ENCODE results near the gene LTV1. TPM values are rescaled to one million over a fixed set of nuclear protein-coding genes. Genes with fewer than 3 reads are reported as not detected.

LTV1 gene
- total and polyA plus RNA-seq, 2 of the 8 experiments (the other 6 are each of a cell fraction or from before 2014, with no cell fraction given) = 8.0 to 46.9 TPM

- H3K18ac ChIP-seq (ENCODE audit: extremely low read depth, low read length) = no peak overlapping the region
- ChIA-PET POLR2A (ENCODE audit: partially characterized antibody) (no interaction called here), CTCF (ENCODE audit: partially characterized antibody) (no interaction called here)
- no peak overlapping the region for H3K23ac ChIP-seq (ENCODE audit: insufficient read length)
- 90% methylated on average over 4 of the region's 4 CpGs; no CpG with 5 or more reads in 1 of the 2 experiments for WGBS, 2 experiments (ENCODE audit: extremely low coverage in 1 of 2, insufficient coverage in 1 of 2, insufficient read length in 1 of 2, insufficient replicate concordance in 2 of 2, low coverage in 1 of 2, low lambda C conversion rate in 2 of 2, missing lambda C conversion rate in 1 of 2)
- H3K4me2 ChIP-seq (ENCODE audit: insufficient read depth in 1 of 2, low read depth in 2 of 2, low read length in 2 of 2) = no peak overlapping the region
- H3K36me3 ChIP-seq (ENCODE audit: control insufficient read depth in 2 of 4, insufficient read depth in 4 of 4, low read length in 3 of 4) = no peaks in the 10 kb centered on the region
- H3K56ac ChIP-seq (replicated peaks; ENCODE audit: insufficient read length, low read depth, low read length) = no peak overlapping the region
- H3K14ac ChIP-seq (ENCODE audit: insufficient read length) = no peak overlapping the region
- peaks cover 5 to 10% of the 10 kb centered on the region in 2 experiments; a peak in 3 of 4 replicates for H3K79me2 ChIP-seq (ENCODE audit: control insufficient read depth in 1 of 2, insufficient read depth in 2 of 2, low read length in 2 of 2)
- H3K27me3 ChIP-seq (replicated peaks in 1 of 4; ENCODE audit: control insufficient read depth in 3 of 4, extremely low read depth in 1 of 4, insufficient read depth in 3 of 4, low read length in 3 of 4) = no peaks in the 10 kb centered on the region; a peak in 1 of 7 replicates
- no peak overlapping the region for H2BK12ac ChIP-seq (ENCODE audit: low read depth, low read length)
- DNase-seq (ENCODE audit: low read depth in 1 of 2, low spot score in 2 of 2) = no peak
- H3K4ac ChIP-seq (replicated peaks; ENCODE audit: insufficient read length, low read depth, low read length) = no peak overlapping the region
- no peak overlapping the region for H4K8ac ChIP-seq (ENCODE audit: extremely low read depth, insufficient read depth, low read length)
- H3K9me3 ChIP-seq (ENCODE audit: insufficient read depth in 2 of 2, low read depth in 1 of 2, low read length in 1 of 2) = no peaks in the 10 kb centered on the region
- no peak overlapping the region for H4K5ac ChIP-seq (ENCODE audit: insufficient read length, low read depth, low read length)
- H2BK20ac ChIP-seq (ENCODE audit: low read length) = no peak overlapping the region
- H4K20me1 ChIP-seq (replicated peaks in 1 of 2; ENCODE audit: control insufficient read depth in 1 of 2, insufficient read depth in 2 of 2, low read length in 2 of 2) = peaks cover 0 to 1% of the 10 kb centered on the region in 2 experiments
- H3K23me2 ChIP-seq (ENCODE audit: low read depth, low read length) = no peaks in the 10 kb centered on the region; the same call in 1 of the 2 replicates
- H3K4me3 ChIP-seq (ENCODE audit: extremely low read depth in 1 of 4, insufficient read depth in 2 of 4, low read depth in 3 of 4, low read length in 4 of 4) = no peak overlapping the region
- H3K4me1 ChIP-seq (replicated peaks in 1 of 4; ENCODE audit: control insufficient read depth in 3 of 4, insufficient read depth in 4 of 4, low read length in 3 of 4) = 0 out of 7 replicates have a peak, but pooled peaks cover 0 to 2% (median 0%) of the 10 kb centered on the region in 4 experiments
- no peak overlapping the region for H2BK120ac ChIP-seq (replicated peaks; ENCODE audit: low read depth, low read length)
- no peak overlapping the region for H2AFZ ChIP-seq (ENCODE audit: low read length)
- H3K9ac ChIP-seq (replicated peaks in 1 of 4; ENCODE audit: extremely low read depth in 1 of 4, low read depth in 3 of 4, low read length in 3 of 4) = no peak overlapping the region
- no peak for FAIRE-seq
- H3K27ac ChIP-seq (ENCODE audit: low read depth, low read length) = no peak overlapping the region
- TF ChIP-seq PHF8 (conservative IDR thresholded peaks at IDR 0.05; ENCODE audit: low read depth, low read length) (no peak), GTF2F1 (IDR thresholded peaks at IDR 0.05; ENCODE audit: borderline replicate concordance, low read depth, low read length) (no peak), MAX (IDR thresholded peaks at IDR 0.05) (no peak), EP300 (IDR thresholded peaks at IDR 0.05; ENCODE audit: borderline replicate concordance in 1 of 2, low read depth in 2 of 2, low read length in 2 of 2) (no peak), POLR2AphosphoS5 (IDR thresholded peaks at IDR 0.05; ENCODE audit: low read depth, low read length) (no peak), CTBP2 (IDR thresholded peaks at IDR 0.05; ENCODE audit: borderline replicate concordance, insufficient read depth, insufficient read length, low read length) (no peak), ATF2 (IDR thresholded peaks at IDR 0.05; ENCODE audit: low read length) (no peak), SP1 (IDR thresholded peaks at IDR 0.05; ENCODE audit: low read depth, low read length) (no peak)
- no peak overlapping the region for H2AK5ac ChIP-seq (ENCODE audit: low read depth, low read length)
- 0 out of 2 replicates have a peak, but pooled peaks cover 3% of the 10 kb centered on the region for H3K79me1 ChIP-seq (ENCODE audit: low read depth, low read length)
- no peak overlapping the region for H2BK15ac ChIP-seq (ENCODE audit: low read length)
- no peak overlapping the region for H2BK5ac ChIP-seq (ENCODE audit: low read depth, low read length)
- no peak overlapping the region for H4K91ac ChIP-seq (replicated peaks; ENCODE audit: insufficient read length, low read length)
Measured at GRCh38 chr6:143839196-143839595, 3.9 kb upstream of the LTV1 start.

Measured in H1 (cell line).